Mucosa of rectum (tissue), 2 donors: ENCODE results near the gene WNK2.

Experiments
- H3K27ac ChIP-seq, 2 donors: one replicate each; pipeline ENCODE4 v1.7.0; 2013; ENCODE audit warnings: inconsistent platforms in 2 of 2, low read depth in 2 of 2, low read length in 2 of 2
- H3K27me3 ChIP-seq, 2 donors: one replicate each; pipeline ENCODE4 v1.7.0; 2013; ENCODE audit warnings: low read length in 2 of 2; ENCODE audit not compliant: control insufficient read depth in 2 of 2, insufficient read depth in 2 of 2
- H3K36me3 ChIP-seq, 2 donors: one replicate each; pipeline ENCODE4 v1.7.0; 2013; ENCODE audit warnings: low read length in 2 of 2; ENCODE audit not compliant: control insufficient read depth in 2 of 2, insufficient read depth in 2 of 2
- H3K4me1 ChIP-seq, 2 donors: one replicate each; pipeline ENCODE4 v1.7.0; 2013; ENCODE audit warnings: low read length in 2 of 2, mild to moderate bottlenecking in 1 of 2; ENCODE audit not compliant: control insufficient read depth in 2 of 2, insufficient read depth in 2 of 2
- H3K4me3 ChIP-seq, 2 donors: one replicate each; pipeline ENCODE4 v1.7.0; 2013; ENCODE audit warnings: low read length in 2 of 2
- H3K9ac ChIP-seq, 2 donors: one replicate each; pipeline ENCODE4 v1.7.0; 2013; ENCODE audit warnings: low read length in 2 of 2, low read depth in 1 of 2, mild to moderate bottlenecking in 1 of 2
- H3K9me3 ChIP-seq, 2 donors: one replicate each; pipeline ENCODE4 v1.7.0; 2013; ENCODE audit warnings: low read length in 2 of 2; ENCODE audit not compliant: control insufficient read depth in 2 of 2
- donor health status: healthy.
- donor health status: Normal muscosa, but diverticular disease.

The WNK2 gene

GRCh38 chr9:93258818-93259489, 75.0 kb downstream of the WNK2 start:
- Histone ChIP-seq H3K9ac (no peak overlapping the region), H3K36me3 (peaks cover 28 to 38% of the 10 kb centered on the region in 2 donors), H3K4me1 (peaks cover 4 to 19% of the 10 kb centered on the region in 2 donors), H3K27me3 (no peaks in the 10 kb centered on the region), H3K27ac (no peak overlapping the region), H3K4me3 (no peak overlapping the region), H3K9me3 (no peaks in the 10 kb centered on the region)

GRCh38 chr9:93259490-93260262, 75.7 kb downstream of the WNK2 start:
- peaks cover 30 to 39% of the 10 kb centered on the region in 2 donors for H3K36me3 ChIP-seq

GRCh38 chr9:93260263-93261066, 76.5 kb downstream of the WNK2 start:
- Histone ChIP-seq H3K9me3 (no peaks in the 10 kb centered on the region), H3K27me3 (no peaks in the 10 kb centered on the region), H3K4me3 (no peak overlapping the region), H3K4me1 (peaks cover 4 to 19% of the 10 kb centered on the region in 2 donors), H3K36me3 (peaks cover 33 to 37% of the 10 kb centered on the region in 2 donors), H3K27ac (no peak overlapping the region), H3K9ac (no peak overlapping the region)

More at GRCh38 chr9:93259490-93260262, 75.7 kb downstream of the WNK2 start:
- no peak overlapping the region for H3K4me3 ChIP-seq
- no peaks in the 10 kb centered on the region for H3K9me3 ChIP-seq
- H3K27me3 ChIP-seq: no peaks in the 10 kb centered on the region
- no peak overlapping the region for H3K27ac ChIP-seq
- H3K9ac ChIP-seq: no peak overlapping the region
- H3K4me1 ChIP-seq: peaks cover 4 to 19% of the 10 kb centered on the region in 2 donors

- Histone ChIP-seq H3K9me3 (no peaks in the 10 kb centered on the region), H3K9ac (no peak overlapping the region), H3K4me1 (peaks cover 4 to 19% of the 10 kb centered on the region in 2 donors), H3K27me3 (no peaks in the 10 kb centered on the region), H3K4me3 (no peak overlapping the region), H3K36me3 (peaks cover 34 to 35% of the 10 kb centered on the region in 2 donors), H3K27ac (no peak overlapping the region)
Observed at GRCh38 chr9:93261281-93261680, 77.3 kb downstream of the WNK2 start.

- Histone ChIP-seq H3K4me1 (peaks cover 4 to 19% of the 10 kb centered on the region in 2 donors), H3K36me3 (peaks cover 31 to 35% of the 10 kb centered on the region in 2 donors), H3K27ac (no peak overlapping the region)
Observed at GRCh38 chr9:93261735-93262523, 78.0 kb downstream of the WNK2 start.

GRCh38 chr9:93262537-93263310, 78.8 kb downstream of the WNK2 start:
- Histone ChIP-seq H3K4me3 (no peak overlapping the region), H3K27ac (peak overlapping the region in 1 of 2 donors; percentile 23), H3K4me1 (peaks cover 5 to 20% of the 10 kb centered on the region in 2 donors), H3K27me3 (no peaks in the 10 kb centered on the region), H3K36me3 (peaks cover 26 to 35% of the 10 kb centered on the region in 2 donors), H3K9me3 (no peaks in the 10 kb centered on the region), H3K9ac (no peak overlapping the region)

More at GRCh38 chr9:93261735-93262523, 78.0 kb downstream of the WNK2 start:
- no peaks in the 10 kb centered on the region for H3K27me3 ChIP-seq
- no peaks in the 10 kb centered on the region for H3K9me3 ChIP-seq
- H3K4me3 ChIP-seq: no peak overlapping the region
- no peak overlapping the region for H3K9ac ChIP-seq

DNA sequence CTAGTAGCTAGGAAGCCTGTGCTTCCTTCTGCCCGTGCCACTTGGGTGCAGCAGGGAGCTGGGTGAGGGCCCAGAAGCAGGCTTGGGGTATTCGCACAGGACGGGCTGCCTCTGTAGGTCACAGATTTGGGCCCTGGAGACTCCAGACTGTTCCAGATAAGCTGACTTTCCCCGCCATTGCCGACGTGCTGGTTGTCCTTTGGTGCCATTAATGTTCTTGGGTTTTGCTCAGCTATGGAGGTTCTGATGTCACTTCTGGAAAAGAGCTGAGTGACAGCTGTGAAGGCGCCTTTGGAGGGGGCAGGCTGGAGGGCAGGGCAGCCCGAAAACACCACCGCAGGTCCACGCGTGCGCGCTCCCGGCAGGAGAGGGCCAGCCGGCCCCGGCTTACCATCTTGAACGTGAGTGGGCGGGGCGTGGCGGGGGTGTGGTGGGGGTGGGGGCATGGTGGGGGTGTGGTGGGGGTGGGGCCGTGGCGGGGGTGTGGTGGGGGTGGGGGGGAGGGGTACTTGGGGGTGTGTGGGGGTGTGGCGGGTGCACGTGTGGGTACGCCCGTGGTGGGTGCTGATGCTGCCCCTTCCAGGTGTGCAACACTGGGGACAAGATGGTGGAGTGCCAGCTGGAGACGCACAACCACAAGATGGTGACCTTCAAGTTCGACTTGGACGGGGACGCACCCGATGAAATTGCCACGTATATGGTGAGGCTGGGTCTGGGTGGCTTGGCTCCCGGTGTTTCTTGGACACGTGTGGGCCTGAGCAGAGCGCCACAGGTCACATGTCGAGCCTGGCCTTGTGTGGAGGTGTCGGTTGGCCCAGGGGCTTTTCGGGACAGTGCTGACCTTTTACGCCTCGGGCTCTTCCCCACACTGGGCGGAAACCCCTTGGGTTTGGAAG, 79.6 kb downstream of the WNK2 start:
- Histone ChIP-seq H3K9me3 (no peaks in the 10 kb centered on the region), H3K36me3 (peaks cover 19 to 32% of the 10 kb centered on the region in 2 donors), H3K4me3 (no peak overlapping the region), H3K4me1 (peaks cover 11 to 28% of the 10 kb centered on the region in 2 donors), H3K27me3 (no peaks in the 10 kb centered on the region), H3K27ac (no peak overlapping the region), H3K9ac (no peak overlapping the region)

- Histone ChIP-seq H3K9me3 (no peaks in the 10 kb centered on the region), H3K27ac (no peak overlapping the region), H3K9ac (no peak overlapping the region), H3K27me3 (no peaks in the 10 kb centered on the region), H3K4me3 (no peak overlapping the region), H3K4me1 (peaks cover 13 to 36% of the 10 kb centered on the region in 2 donors), H3K36me3 (peaks cover 23 to 29% of the 10 kb centered on the region in 2 donors)
Observed at GRCh38 chr9:93264338-93265125, 80.6 kb downstream of the WNK2 start.
